ENCODE data around the gene OR1E2.
"Not testable (repeated sequence)": the region's sequence is repeated elsewhere in the genome, so short reads cannot be mapped to it uniquely, and the experiment has no call there.

Gene OR1E2, protein sequence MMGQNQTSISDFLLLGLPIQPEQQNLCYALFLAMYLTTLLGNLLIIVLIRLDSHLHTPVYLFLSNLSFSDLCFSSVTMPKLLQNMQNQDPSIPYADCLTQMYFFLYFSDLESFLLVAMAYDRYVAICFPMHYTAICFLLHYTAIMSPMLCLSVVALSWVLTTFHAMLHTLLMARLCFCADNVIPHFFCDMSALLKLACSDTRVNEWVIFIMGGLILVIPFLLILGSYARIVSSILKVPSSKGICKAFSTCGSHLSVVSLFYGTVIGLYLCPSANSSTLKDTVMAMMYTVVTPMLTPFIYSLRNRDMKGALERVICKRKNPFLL

DNA sequence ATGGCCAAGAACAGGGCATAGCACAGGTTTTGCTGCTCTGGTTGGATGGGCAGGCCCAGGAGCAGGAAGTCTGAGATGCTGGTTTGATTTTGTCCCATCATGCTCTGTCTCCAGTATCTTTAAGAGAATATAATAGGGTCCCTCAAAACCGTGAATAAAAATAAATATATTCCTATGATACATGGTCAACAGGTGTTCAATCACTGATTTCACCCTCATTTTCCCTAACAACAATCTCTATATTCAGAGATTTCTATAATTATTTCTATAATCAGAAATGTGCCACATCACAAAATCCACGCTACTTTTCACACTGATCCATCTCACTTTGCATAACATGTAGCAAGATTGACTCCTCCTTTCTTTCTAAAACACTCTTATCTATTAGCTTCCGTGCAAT, at the start of gene OR1E2:
Gene OR1E2 (minus strand): TSS at position 101 of the 400 bp plus-strand sequence. CDS start 0 bp downstream, at position 101.
- no peak for DNase-seq

DNA sequence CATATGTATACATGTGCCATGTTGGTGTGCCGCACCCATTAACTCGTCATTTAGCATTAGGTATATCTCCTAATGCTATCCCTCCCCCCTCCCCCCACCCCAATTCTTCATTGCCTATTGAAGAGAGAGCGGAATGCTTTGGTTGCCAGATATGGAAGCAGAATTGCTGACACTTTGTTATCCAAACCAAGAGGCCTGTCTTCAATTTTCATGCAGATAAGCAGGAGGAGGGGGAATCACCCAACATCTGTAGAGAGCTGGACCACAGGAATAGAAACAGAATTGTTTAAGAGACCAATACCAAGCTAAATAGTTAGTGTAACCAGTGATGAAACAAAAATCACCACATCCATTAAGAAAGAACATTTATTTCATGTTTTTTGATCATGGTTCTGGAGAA, 49.2 kb upstream of the OR1E2 start:
- DNase-seq, result no peak

DNA sequence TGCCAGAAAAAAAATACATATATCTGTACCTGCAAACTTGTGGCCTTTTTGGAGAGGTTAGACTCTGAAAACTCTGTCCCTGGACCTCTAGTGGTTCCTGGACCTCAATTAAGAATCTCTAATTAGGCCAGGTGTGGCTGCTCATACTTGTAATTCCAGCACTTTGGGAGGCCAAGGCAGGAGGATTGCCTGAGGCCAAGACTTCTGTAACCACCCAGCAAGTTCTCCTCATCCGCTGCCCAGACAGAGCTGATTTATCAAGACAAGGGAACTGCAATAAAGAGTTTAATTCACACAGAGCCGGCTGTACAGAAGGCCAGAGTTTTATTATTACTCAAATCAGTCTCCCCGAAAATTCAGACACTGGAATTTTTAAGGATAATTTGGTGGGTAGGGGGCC, 46.3 kb upstream of the OR1E2 start:
- DNase-seq, result no peak

DNA sequence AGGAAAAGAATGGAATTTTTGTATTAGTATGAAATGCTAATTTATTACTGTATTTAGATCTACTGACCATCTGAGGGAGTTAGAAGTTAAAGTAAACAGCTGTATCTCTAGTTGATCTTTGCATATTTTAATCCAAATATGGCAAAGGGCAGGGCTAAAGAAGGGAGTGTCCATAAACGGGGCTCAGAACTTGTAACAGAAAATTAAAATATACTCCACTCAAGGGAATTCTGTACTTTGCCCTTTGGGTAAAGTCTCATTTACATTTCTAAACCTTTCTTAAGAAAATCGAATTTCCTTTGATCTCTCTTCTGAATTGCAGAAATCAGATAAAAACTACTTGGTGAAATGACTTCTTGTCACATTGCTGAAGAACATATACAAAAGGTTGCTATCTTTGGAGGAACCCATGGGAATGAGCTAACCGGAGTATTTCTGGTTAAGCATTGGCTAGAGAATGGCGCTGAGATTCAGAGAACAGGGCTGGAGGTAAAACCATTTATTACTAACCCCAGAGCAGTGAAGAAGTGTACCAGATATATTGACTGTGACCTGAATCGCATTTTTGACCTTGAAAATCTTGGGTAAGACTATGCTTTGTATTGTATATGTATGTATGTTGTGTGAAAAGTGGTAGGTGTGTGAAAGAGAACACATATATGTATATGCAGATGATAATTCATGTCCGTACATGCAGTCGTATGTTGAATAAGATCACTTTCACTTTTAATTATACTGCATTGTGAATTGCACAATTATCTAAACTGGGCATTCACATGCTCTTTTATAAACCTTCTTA, 42.4 kb upstream of the OR1E2 start, which contains the start of gene ASPA:
Gene ASPA (plus strand): TSS at position 186 of the 799 bp plus-strand sequence. CDS start 163 bp downstream, at position 349.
- no peak for DNase-seq

DNA sequence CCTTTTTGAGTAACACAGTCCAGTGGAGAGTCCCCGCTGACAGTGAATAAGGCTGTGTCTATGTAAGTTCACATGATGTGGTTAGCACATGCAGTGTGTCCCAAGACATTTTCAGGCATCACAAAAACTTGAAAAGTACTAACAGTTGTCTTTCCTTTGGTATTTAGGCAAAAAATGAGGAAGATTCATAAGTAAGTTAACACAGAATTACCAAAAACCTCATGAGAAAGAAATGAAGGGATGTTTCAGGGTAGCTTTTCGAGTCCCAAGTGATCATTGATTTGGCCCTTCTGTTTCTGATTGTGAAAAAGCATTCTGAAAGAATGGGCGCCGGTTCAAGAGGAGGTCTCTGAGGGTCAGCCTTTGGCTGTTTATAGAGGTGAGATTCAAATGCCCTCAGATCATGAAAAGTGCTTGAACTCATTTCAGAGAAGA, 41.6 kb upstream of the OR1E2 start:
- DNase-seq, result no peak

DNA sequence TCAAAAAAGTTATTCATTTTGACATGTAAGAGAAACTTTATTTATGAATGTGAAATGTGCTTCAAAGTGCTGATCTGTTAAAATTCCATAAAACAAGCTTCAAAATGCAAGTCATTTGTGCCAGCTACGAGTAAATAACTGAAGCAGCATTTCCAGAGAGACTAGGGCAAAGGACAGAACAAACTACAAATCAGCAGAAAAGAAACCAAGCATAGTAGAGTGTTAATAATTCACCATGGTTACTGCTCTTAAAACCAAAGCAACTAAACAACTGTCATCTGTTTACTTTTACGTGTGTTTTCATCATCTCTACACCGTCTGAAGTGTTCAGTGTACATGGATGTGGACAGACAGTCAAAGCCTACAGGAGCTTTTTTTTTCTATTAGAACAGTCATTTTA, 40.6 kb upstream of the OR1E2 start:
- DNase-seq, result no peak

DNA sequence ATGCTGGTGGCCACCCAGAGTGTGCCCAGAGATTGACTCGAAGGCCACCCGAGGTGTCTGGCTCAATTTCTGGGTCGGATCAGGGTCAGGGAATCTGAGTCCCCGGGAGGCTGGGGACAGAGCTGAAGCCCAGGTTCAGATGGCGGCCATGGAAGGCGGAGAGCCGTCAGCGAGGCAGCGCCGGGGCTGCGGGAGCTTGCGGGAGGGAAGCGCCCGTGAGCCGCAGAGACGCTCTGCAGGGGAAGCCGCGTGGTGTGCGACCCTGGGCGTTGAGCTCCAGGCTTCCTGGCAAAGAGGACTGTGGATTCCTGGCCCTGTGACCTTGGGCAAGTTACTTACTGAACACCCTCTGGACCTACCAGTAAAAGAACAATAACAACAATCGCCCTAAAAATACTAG, 38.5 kb upstream of the OR1E2 start:
- no peak for DNase-seq

DNA sequence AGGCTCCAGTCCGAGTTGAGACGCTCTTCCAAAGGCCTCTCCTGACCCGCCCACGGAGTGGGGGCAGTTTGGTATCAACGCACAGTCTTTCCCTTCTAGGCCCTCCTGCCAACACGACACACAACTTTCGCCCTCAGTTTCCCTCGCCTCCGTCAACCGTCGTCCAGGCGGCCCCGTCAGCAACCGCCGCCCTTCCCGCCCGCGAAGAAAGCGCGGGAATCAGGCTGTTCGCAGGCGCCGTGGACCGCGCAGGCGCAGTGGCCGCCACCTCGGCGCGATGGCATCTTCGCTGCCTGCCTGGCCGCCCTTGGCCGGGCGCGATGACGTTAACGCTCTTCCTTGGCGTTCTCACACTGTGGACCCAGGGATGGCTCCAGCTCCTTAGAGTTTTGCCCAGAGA, 38.0 kb upstream of the OR1E2 start, which contains the start of gene SPATA22:
Gene SPATA22 (minus strand): TSS at position 221 of the 400 bp plus-strand sequence. CDS start 2,494 bp downstream, outside the sequence.
- no peak for DNase-seq

DNA sequence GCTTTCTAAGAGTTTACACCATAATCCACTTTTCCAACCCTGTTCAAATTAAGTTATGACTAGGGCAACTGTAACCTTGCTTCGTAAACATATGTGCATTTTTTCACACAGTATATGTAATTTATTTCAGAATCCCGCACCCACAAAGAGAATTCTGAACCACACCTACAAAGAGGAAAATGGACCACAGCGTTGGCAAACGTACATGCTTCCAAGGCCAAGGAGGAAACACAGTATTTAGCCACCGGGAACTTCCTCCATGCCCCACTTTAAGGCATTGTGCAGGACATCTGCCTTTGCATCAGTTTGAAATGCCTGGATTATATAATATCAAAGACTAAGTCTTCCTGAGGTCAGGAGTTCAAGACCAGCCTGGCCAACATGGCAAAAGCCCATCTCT, 35.9 kb upstream of the OR1E2 start:
- no peak for DNase-seq

DNA sequence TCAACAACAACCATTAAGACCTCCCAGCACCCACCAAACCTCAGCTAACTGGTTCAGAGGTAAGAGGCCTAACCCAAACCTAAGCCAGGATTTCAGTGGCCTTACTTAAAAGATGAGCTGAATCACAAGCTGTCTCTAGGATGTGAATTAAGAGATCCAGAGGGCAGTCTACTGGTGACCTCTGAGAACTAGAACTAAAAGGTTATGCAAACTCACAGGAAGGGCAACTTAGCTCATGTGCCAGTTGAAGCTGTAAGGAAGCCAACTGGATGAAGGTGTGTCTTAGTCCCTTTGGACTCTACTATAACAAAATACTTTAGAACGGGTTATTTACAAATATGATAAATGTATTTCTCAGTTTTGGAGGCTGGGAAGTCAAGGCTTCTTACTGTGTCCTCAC, 32.7 kb upstream of the OR1E2 start:
- not testable (repeated sequence) for DNase-seq

DNA sequence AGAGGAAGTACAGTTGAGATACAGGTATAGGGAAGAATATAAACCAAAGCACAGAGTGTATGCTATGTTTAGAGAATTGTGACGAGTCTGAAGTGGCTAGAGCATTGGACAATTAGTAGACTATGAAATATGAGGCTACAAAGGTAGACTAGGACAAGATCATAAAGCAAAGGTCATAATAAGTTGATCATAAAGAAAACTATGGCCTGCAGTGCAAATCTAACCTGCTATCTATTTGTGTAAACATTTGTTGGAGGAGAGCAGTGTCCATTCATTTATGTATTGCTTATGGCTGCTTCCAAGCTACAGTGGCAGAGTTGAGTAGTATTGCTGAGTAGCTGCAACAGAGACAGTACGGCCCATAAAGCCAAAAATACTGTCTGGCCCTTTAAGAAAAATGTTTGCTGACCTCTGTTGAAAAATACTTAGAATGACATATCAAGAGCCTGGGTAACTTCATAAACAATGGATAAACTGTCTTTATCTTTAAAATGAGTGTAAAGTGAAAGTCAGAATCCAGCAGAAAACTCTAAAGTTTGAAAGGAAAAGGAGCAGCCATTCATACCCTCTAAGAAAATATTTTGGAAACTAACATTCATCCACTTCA, 14.5 kb upstream of the OR1E2 start:
- no peak for DNase-seq

DNA sequence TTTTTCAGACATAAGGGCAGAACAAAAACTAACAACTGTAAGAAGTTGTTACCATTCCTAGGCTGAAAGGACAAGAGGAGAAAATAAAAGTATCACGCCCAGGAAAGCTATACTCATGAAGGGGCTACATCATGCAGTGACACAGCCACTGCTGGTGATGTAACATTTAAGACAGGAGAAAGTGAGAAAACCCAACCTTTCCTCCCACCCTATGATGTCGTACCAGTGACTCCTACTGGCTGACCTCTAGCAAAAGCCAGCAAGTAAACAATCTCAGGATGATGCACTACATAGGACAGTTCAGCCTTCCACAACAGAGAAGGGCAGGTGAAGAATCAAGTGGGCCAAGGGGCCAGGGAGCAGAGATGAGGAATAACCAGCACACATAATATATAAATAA, 14.0 kb upstream of the OR1E2 start:
- no peak for DNase-seq

DNA sequence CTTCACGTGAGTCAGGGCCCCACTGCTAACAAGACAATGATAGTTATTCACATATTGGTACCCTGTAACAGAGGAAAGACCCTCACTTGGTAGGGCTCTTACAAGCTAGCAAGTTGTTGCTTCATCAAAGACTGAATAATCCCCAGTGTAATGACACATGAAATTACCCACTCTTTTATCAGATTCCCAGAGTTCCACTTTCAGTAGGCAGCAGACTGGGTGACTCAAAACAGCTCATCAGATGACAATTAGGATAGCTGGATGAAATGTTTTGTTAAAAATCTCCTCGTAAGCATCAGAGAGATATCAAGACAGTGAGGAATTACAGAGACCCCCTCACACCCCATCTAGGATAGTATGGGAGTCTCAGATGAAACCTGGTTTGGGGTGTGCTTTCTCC, 6.8 kb upstream of the OR1E2 start:
- DNase-seq, result no peak

DNA sequence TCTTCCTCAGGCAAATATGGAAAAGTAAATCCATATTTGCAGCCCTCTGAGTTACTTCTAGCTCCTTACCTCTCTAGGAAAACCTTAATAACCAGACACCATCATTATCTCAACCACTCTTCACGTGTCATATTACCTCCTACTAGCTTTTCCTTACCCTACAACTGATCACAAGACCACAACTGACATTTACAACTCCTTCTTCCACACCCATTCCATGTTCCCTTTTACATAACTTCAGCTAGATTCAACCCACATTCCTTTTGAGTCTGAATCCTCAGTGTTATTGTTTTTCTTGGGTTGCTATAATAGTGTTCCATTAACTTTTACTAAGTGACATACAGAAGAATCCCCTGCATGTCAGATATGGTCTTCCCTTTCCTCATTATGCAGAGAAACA, 4.7 kb upstream of the OR1E2 start:
- DNase-seq, result no peak

DNA sequence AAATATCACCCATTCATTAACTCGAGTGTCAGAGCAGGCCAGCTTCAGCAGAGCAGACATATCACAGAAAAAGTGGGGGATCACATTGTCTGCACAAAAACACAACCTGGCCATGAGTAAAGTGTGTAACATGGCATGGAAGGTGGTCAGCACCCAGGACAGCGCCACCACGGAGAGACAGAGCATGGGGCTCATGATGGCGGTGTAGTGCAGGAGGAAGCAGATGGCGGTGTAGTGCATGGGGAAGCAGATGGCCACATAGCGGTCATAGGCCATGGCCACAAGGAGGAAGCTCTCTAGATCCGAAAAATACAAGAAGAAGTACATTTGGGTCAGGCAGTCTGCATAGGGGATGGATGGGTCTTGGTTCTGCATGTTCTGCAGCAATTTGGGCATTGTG, 426 bp downstream of the OR1E2 start:
- not testable (repeated sequence) for DNase-seq

DNA sequence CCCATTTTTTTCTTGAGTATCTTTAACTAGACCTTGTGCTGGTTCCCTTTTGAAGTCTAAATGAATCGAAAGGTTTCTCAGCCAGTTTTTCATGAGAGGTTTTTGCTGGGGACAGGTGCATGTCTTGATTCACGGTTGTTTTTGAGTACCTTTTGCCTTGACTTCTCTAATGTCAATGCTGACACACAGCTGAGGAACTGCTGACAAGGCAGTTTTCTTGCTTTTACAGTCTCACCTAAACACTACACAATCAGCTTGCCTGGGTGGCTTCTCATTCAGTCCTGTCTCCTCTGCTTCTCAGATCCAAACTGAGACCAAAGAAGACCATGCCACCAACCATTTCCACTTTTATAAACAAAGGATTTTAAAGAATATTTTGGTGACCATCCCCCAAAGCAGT, 15.4 kb downstream of the OR1E2 start:
- DNase-seq, result no peak

DNA sequence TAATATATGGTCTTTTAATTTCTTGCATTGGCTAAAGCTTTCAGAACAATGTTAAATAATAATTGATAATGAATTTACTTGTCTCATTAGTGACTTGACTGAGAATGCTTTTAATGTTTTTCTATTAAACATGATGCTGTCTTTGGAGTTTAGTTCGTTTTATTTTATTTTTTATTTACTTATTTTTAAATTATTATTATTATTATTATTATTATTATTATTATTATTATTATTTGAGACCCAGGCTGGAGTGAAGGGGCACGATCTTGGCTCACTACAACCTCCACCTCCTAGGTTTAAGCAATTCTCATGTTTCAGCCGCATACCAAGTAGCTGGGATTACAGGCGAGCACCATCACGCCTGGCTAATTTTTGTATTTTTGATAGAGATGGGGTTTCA, 18.0 kb downstream of the OR1E2 start:
- no peak for DNase-seq

DNA sequence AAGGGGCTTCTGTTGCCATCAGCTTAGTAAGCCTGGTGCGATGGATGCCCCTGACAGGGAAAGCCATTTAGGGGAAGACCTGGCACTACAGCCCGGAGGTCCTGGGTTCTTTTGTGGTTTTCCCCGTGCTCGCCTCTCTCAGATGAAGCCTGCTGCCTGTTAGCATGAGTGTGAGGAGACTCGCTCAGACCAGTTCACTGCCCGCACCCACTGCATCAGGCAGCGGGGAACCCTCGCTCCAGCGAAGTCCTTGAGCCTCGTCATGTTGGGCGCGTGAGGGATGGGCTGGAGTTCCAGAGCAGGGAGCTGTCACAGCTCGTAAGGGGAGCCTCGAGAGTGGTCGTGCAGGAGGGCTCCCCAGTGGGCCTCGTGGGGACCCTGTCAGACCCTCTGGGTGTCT, 21.4 kb downstream of the OR1E2 start:
- DNase-seq, result not testable (repeated sequence)

DNA sequence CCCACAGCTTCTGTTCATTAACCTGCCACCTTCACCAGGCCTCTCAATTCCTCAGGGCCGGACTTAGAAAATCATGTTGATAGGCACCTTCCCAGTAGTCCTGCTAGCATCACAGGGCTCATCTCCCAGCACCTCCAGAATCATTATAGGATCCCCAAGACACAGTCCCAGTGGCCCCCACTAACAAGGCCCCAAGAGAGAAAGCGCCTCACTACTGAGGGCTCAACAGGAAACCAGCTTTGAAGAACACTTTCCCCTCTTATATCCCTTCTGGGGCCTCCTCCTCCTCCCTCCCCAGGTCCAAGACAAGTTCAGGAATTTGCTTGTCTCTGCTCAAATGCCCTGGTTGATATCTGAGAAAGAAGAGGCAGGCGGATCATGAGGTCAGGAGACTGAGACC, 22.6 kb downstream of the OR1E2 start, which contains the start of gene OR3A3:
Gene OR3A3 (plus strand): TSS at position 301 of the 400 bp plus-strand sequence.
- DNase-seq, result no peak

DNA sequence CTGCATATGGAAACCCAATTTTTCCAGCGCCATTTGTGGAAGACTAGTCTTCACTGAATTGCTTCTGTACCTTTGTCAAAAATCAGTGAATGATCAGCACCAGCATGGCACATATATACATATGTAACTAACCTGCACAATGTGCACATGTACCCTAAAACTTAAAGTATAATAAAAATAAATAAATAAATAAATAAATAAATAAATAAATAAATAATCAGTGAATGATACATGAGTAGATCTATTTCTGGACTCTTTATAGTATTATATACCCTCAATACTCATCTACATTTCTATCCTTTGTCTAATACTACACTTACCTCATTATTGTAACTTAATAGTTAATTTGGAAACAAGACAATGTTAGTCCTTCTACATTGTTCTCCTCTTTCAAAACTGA, 29.8 kb downstream of the OR1E2 start:
- not testable (repeated sequence) for DNase-seq

DNA sequence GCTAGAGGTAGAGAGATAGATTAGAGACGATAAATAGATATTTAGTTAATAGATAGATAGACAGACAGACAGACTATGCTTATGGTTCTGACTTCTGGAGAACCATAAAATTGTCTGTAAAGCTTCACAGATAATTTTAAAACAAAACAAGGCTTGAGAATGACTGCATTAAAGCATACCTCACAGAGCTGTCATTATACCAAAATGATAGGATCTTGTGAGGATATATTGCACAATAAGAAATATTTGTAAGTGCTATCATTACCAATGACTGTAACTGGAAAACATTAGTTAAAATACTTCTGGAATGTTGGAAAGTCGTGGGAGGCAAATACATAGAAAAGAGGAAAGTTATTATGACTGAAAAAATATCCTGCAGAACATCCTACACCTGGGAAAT, 31.9 kb downstream of the OR1E2 start:
- no peak for DNase-seq

DNA sequence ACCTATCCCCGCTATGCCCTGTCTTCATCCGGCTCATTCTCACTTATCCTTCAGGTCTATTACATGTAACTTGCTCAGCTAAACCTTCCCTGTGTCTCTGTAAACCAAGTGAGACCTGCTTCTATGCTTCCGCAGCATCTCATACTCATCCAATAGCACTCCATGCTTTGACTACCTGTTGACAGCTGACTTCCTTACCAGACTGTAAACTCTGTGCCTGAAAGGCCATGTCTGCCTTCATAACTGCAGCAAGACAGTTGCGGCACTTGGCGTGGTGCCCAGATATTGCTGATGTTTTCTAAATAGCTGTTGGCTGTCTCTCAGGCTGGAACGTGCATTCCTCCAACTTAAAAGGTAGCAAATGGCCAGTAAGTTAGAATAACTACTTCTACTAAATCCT, 33.6 kb downstream of the OR1E2 start:
- no peak for DNase-seq

DNA sequence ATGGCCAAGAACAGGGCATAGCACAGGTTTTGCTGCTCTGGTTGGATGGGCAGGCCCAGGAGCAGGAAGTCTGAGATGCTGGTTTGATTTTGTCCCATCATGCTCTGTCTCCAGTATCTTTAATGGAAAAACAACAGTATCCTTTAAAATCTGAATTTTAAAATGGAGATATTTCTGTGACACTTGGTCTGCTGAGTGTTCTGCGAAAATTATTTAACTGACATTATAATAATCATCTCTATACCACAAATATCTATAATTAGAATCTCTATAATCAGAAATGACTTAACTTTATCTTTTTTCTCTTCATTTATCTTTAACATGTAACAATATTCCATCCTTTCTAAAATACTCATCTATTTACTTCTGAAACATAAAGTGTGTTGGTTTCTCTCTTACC, 35.3 kb downstream of the OR1E2 start, which contains the start of gene OR1E1:
Gene OR1E1 (minus strand): TSS at position 101 of the 400 bp plus-strand sequence. CDS start 0 bp downstream, at position 101.
- DNase-seq, result no peak

Measured in fibroblast of upper back skin (primary cell).